GM13976 (cell line): Measurements from ENCODE around the gene DGKB.

ENCODE experiments used
- DNase-seq: peaks from one replicate; pipeline ENCODE4 v3.0.0; 2012; ENCODE audit warnings: low spot score
- in situ Hi-C: fragments of 300-500 bp; cut with MboI; formaldehyde crosslinking; loops from one replicate; pipeline ENCODE4 v1.12.0; 2022; ENCODE audit warnings: low sequenced_read_pairs, mixed read lengths, inconsistent platforms; ENCODE audit not compliant: unreplicated experiment
- TF ChIP-seq, protein P1 (sequence below): IDR thresholded peaks from 2 replicates; pipeline ENCODE4 v1.5.1; 2012; ENCODE audit warnings: borderline replicate concordance, mild to moderate bottlenecking; ENCODE audit not compliant: insufficient read depth; ENCODE audit errors: extremely low read depth, missing control alignments, control extremely low read depth

The DGKB gene

DNA sequence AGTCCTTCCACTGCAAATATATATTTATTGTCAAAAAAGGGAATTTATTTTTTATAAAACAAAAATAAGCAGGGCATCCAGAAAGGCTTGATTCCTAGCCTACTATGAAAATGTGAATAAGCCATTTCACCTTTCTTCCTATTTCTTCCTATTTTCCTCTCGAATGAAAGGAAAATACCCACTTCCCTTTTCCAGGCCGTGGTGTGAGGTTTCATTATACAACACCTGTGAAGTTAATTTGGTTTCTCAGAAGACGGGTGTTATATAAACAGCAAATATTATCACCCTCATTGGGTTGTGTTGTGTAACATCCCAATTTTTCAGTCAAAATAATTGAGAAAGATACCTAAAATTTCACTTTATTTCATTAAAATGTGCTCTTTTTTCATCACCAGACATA, 214.3 kb downstream of the DGKB start:
- DNase-seq: no peak
- in situ Hi-C loops: loop anchor here (25.0 kb wide), 1 partner anchor 1401 kb away; no protein-coding TSS in a partner anchor
- TF ChIP-seq, protein P1, sequence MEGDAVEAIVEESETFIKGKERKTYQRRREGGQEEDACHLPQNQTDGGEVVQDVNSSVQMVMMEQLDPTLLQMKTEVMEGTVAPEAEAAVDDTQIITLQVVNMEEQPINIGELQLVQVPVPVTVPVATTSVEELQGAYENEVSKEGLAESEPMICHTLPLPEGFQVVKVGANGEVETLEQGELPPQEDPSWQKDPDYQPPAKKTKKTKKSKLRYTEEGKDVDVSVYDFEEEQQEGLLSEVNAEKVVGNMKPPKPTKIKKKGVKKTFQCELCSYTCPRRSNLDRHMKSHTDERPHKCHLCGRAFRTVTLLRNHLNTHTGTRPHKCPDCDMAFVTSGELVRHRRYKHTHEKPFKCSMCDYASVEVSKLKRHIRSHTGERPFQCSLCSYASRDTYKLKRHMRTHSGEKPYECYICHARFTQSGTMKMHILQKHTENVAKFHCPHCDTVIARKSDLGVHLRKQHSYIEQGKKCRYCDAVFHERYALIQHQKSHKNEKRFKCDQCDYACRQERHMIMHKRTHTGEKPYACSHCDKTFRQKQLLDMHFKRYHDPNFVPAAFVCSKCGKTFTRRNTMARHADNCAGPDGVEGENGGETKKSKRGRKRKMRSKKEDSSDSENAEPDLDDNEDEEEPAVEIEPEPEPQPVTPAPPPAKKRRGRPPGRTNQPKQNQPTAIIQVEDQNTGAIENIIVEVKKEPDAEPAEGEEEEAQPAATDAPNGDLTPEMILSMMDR: no peak

DNA sequence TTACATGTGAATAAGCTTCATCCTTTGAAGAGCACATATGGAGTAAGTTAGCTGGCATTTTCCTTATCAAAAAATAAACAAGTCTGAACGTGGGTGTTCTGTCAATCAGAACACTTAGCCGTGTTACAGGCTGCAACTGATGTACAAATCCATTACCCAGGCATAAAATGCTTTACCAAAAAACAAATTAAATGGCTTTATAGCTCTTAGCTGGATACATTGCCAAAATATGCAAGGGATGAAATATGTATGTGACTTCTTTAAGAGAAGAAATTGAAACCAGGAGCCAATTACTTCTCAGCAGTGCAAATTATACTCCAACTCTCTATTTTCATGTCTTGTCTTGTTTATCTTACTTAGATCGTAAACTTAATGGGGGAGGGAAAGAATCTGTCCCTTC, 214.8 kb downstream of the DGKB start:
- in situ Hi-C loops: loop anchor here (25.0 kb wide), 1 partner anchor 1400 kb away; no protein-coding TSS in a partner anchor
- TF ChIP-seq, protein P1: no peak
- DNase-seq: no peak

DNA sequence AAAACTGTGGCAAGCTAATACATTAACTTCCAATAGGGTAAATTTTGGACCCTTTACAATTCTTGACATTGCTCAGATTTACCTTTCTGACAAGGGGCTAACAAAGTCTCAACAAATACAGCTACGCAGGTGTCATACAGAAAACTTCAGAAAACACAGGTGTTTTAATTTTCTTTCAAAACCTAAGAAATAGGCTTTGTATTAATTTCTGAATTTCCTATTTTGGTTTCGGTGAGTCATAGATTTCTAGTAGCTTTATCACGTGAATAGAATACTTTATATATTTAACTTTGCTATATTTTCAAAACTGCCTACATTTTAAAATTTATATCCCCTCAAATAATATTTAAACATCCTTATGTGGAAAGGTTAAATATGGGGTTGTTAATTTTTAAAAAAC, 215.3 kb downstream of the DGKB start:
- no peak for DNase-seq

DNA sequence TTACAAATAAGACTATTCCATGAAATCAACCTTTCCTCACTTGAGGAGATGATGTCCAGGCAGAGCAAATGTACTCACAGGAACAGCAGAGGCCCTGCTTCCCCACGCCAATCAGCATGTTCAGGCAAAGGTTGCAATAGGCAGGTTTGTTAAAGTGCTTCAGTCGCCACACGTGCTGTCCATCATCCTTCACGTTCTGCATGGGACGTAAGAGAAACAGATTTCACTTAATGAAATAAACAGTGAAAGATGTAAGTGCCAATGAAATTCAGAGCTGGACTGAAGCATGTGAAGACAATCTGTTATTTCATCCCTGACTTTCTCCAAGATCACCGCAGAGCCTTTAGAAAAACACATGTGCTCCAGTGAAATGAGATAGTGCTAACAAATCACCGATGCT, 217.4 kb downstream of the DGKB start:
- DNase-seq: no peak
- TF ChIP-seq, protein P1: no peak
- in situ Hi-C loops: loop anchor here (25.0 kb wide), 1 partner anchor 1398 kb away; no protein-coding TSS in a partner anchor

More for the DNA sequence above, 215.3 kb downstream of the DGKB start:
- in situ Hi-C loops: loop anchor here (25.0 kb wide), 1 partner anchor 1400 kb away; no protein-coding TSS in a partner anchor
- TF ChIP-seq, protein P1: no peak

DNA sequence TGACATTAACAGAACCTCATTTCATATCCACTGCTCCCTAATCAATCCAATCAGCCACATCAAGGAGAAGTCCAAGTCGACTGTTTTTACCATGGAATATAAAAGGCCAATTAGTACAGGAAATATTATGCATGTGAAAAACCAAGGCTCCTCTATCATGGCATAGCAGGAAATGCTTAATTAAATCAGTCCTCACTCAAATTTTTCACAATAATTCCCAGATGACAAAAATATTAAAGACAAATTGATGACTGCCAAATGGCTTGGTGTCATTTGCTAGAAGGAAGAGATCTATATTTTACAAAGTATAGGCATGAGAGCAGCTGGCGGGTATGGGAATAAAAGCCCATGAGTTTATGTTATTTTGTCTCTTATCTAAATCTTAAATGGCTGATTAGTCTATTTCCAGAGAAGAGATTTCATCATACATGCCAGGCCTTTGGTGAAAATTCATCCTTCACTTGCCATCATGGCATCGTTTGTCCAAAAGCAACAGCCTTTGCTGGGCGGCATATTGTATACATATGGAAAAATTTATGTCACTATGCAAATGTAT, 219.6 kb downstream of the DGKB start:
- TF ChIP-seq, protein P1: no peak
- in situ Hi-C loops: loop anchor here (25.0 kb wide), 1 partner anchor 1396 kb away; no protein-coding TSS in a partner anchor
- DNase-seq: no peak

DNA sequence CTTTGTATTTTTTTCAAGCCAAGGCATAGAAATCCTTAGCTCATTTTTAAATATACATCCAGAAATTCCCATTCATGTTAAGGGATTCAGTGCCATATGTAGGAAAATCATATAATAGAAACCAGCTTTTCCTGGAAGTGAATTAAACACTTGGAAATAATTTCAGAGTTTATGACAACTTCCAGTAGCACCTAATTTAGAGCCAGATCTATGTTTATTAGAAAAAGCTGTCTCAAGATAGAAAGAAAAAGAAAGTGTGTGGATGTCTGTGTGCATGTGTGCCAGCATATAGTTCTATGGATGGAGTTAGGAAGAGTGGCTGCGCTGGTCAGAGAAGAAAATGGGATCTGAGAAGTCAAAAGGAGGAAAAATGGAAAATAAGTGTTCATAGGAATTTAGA, 225.7 kb downstream of the DGKB start:
- no peak for DNase-seq
- TF ChIP-seq, protein P1: no peak
- in situ Hi-C loops: loop anchor here (25.0 kb wide), 1 partner anchor 1390 kb away; no protein-coding TSS in a partner anchor
